Colonic mucosa (tissue), 4 donors: ENCODE measurements around the gene TSHZ2. TPM values are rescaled to one million over a fixed set of nuclear protein-coding genes. Genes with fewer than 3 reads are reported as not detected.

ENCODE experiments used
- DNase-seq: peaks from one replicate; pipeline ENCODE4 v3.0.0-alpha.2; 2020
- H3K27ac ChIP-seq: fragments of 200-600 bp; one replicate; pipeline ENCODE4 v1.8.0; 2021
- H3K27me3 ChIP-seq: fragments of 200-600 bp; one replicate; pipeline ENCODE4 v1.8.0; 2021
- H3K36me3 ChIP-seq: fragments of 200-600 bp; one replicate; pipeline ENCODE4 v1.8.0; 2021
- H3K4me1 ChIP-seq: fragments of 200-600 bp; one replicate; pipeline ENCODE4 v1.8.0; 2021; ENCODE audit warnings: mild to moderate bottlenecking
- H3K4me3 ChIP-seq: fragments of 200-600 bp; one replicate; pipeline ENCODE4 v1.8.0; 2021
- H3K9ac ChIP-seq, 2 donors: one replicate each; pipeline ENCODE4 v1.7.0; 2013; ENCODE audit warnings: control low read depth in 2 of 2, low read depth in 2 of 2, low read length in 2 of 2
- H3K9me3 ChIP-seq: fragments of 200-600 bp; one replicate; pipeline ENCODE4 v1.8.0; 2021
- intact Hi-C: fragments of 100-400 bp; cut with DNase I; formaldehyde crosslinking; loops from one replicate; pipeline ENCODE4 v1.14.1; 2022
- total RNA-seq, 2 donors: library from RNA; stranded (reverse); fragmentation: NEBNext Ultra II Directional in 1 of 2; extraction: Animal tissue kit (Norgen Biotek cat#: 25700) in 1 of 2; gene quantifications; one replicate each; pipeline ENCODE4 v1.2.1, GENCODE V29; 2021
- TF ChIP-seq, protein P1 (sequence below): fragments of 200-600 bp; IDR thresholded peaks from one replicate; pipeline ENCODE4 v1.8.0; 2022; ENCODE audit warnings: antibody characterized with exemption, mild to moderate bottlenecking
- donor health status: healthy.
- donor health status: DM: no; HTN: no; CAD: no.
- donor health status: DM: no; HTN: no; CAD: no.

Gene TSHZ2
- total RNA-seq, 2 donors from 2014 or later: 2.1 to 3.1 TPM

GRCh38 chr20:53438368-53438767, 466.2 kb downstream of the TSHZ2 start:
- intact Hi-C loops: no loop called here

DNA sequence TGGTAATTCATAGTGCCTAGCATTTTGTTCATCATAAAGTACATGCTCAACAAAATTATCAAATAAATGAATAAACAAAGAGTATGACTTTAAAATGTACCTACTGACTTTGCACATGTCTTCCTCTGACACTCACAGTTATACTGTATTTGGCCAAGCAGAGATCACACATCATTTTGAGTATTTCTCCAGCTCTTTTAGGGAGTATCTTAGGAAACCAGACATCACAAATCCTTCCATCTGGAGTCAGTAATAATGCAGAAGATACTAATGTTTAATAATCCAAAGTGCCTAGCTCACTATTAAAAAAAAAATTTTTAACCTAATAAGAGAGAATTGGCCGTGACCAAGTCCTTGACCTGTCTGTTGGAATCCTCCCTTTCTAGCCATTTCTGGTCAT, 466.9 kb downstream of the TSHZ2 start:
- no peak overlapping the region for H3K4me3 ChIP-seq
- no peak overlapping the region for H3K27ac ChIP-seq
- intact Hi-C loops: no loop called here
- no peaks in the 10 kb centered on the region for H3K36me3 ChIP-seq
- H3K9me3 ChIP-seq: no peaks in the 10 kb centered on the region
- H3K9ac ChIP-seq: no peak overlapping the region
- no peak for DNase-seq
- H3K4me1 ChIP-seq: no peaks in the 10 kb centered on the region
- TF ChIP-seq, protein P1, sequence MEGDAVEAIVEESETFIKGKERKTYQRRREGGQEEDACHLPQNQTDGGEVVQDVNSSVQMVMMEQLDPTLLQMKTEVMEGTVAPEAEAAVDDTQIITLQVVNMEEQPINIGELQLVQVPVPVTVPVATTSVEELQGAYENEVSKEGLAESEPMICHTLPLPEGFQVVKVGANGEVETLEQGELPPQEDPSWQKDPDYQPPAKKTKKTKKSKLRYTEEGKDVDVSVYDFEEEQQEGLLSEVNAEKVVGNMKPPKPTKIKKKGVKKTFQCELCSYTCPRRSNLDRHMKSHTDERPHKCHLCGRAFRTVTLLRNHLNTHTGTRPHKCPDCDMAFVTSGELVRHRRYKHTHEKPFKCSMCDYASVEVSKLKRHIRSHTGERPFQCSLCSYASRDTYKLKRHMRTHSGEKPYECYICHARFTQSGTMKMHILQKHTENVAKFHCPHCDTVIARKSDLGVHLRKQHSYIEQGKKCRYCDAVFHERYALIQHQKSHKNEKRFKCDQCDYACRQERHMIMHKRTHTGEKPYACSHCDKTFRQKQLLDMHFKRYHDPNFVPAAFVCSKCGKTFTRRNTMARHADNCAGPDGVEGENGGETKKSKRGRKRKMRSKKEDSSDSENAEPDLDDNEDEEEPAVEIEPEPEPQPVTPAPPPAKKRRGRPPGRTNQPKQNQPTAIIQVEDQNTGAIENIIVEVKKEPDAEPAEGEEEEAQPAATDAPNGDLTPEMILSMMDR: no peak
- H3K27me3 ChIP-seq: no peaks in the 10 kb centered on the region

More at GRCh38 chr20:53438368-53438767, 466.2 kb downstream of the TSHZ2 start:
- TF ChIP-seq, protein P1: no peak
- no peak overlapping the region for H3K4me3 ChIP-seq
- no peak for DNase-seq
- no peak overlapping the region for H3K27ac ChIP-seq
- H3K27me3 ChIP-seq: no peaks in the 10 kb centered on the region
- H3K9ac ChIP-seq: no peak overlapping the region
- H3K4me1 ChIP-seq: no peaks in the 10 kb centered on the region
- no peaks in the 10 kb centered on the region for H3K36me3 ChIP-seq
- H3K9me3 ChIP-seq: no peaks in the 10 kb centered on the region

DNA sequence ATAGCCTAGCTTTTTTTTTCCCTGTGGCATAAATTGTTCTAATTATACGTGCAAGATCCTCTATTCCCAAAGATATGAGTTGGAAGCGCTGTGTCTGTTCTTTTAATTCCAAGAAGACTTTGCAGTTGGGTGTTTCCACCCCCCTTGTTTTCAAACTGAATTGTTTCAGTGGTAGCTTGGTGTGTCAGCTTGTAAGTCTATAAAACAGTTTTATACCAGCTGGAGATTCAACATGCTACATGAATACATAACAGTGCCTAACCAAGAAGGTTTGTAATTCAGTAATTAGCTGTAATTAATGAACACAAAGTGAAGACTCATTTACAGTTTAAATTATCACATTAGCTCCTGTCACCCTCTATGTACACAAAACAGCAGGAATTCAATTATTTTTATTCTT, 467.5 kb downstream of the TSHZ2 start:
- intact Hi-C loops: no loop called here

DNA sequence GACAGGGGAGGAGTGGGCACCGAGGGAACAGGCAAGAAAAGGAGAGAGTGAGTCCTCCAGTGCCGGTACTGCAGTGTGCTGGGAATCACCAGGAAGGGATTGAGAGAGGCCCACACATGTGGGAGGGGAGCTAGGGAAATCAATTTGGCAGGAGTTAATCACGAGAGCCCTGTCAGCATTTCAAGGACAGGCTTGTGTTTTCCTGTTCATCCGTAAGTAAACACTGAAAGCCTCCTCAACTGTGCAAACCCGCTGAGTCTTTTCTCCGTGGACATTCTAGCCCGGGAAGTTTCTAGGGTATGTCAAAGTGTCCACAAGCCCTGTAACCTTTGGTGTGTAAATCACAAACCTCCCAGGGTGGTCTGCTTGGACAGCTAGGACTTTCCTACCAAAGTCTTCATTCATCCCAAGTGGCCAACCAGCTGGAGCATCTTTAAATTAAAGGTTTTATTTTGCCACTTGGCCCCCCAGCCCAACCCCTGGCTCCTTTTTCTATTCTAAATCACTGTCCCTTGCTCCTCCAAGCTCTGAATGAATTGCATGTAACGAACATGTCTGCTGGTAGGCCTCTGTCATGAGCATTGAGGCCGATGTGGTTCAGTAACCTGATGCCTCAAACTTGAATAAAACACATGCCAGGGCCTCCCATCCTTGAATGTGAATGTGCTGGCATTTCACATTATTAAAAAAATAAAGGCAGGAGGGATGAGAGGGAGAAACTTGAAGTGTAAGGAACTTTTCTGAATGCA, 472.4 kb downstream of the TSHZ2 start:
- Histone ChIP-seq H3K36me3 (no peaks in the 10 kb centered on the region), H3K9ac (no peak overlapping the region), H3K27me3 (no peaks in the 10 kb centered on the region), H3K27ac (no peak overlapping the region), H3K4me1 (no peaks in the 10 kb centered on the region), H3K9me3 (no peaks in the 10 kb centered on the region), H3K4me3 (no peak overlapping the region)
- intact Hi-C loops: no loop called here
- TF ChIP-seq, protein P1: no peak
- no peak for DNase-seq

More for the DNA sequence above, 467.5 kb downstream of the TSHZ2 start:
- no peaks in the 10 kb centered on the region for H3K9me3 ChIP-seq
- no peak overlapping the region for H3K9ac ChIP-seq
- no peak for DNase-seq
- H3K27ac ChIP-seq: no peak overlapping the region
- no peaks in the 10 kb centered on the region for H3K4me1 ChIP-seq
- no peaks in the 10 kb centered on the region for H3K27me3 ChIP-seq
- TF ChIP-seq, protein P1: no peak
- no peaks in the 10 kb centered on the region for H3K36me3 ChIP-seq
- no peak overlapping the region for H3K4me3 ChIP-seq

- Histone ChIP-seq H3K36me3 (no peaks in the 10 kb centered on the region), H3K9me3 (no peaks in the 10 kb centered on the region), H3K4me3 (no peak overlapping the region), H3K27ac (no peak overlapping the region), H3K4me1 (no peaks in the 10 kb centered on the region), H3K9ac (no peak overlapping the region), H3K27me3 (no peaks in the 10 kb centered on the region)
- intact Hi-C loops: no loop called here
- TF ChIP-seq, protein P1: no peak
- DNase-seq: no peak
Observed at GRCh38 chr20:53445321-53445731, 473.2 kb downstream of the TSHZ2 start.
